Measurements from ENCODE around the gene MTFR1L. TPM values are rescaled to one million over a fixed set of nuclear protein-coding genes. Genes with fewer than 3 reads are reported as not detected.

MTFR1L gene
- total RNA-seq, 2 donors from 2014 or later, result 45.6 to 59.6 TPM

- intact Hi-C loops (cut with DNase I), result no loop called here
- no peak for DNase-seq (ENCODE audit: low spot score)
Measured at GRCh38 chr1:25844536-25845337, 25.0 kb downstream of the MTFR1L start.

- intact Hi-C loops (cut with DNase I), result no loop called here
Measured at GRCh38 chr1:25845664-25846063, 25.9 kb downstream of the MTFR1L start.

DNA sequence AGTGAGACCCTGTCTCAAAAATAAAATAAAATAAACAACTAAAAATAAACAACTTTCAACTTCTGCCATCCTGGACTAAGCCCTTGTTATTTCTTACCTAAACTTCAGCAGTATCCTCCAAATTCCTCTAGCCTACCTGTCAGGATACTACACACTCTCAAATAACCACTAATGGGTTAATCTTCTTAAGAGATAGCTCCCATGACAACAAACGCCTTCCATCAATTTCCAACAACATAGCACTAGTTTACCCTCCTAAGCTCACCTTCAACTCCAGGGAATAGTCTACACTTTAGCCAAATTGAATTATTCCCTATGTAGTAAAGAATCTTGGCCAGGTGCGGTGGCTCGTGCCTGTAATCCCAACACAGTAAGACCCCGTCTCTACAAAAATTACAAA, 28.2 kb downstream of the MTFR1L start:
- no peak for DNase-seq (ENCODE audit: low spot score)
- intact Hi-C loops (cut with DNase I), result no loop called here

More at GRCh38 chr1:25845664-25846063, 25.9 kb downstream of the MTFR1L start:
- no peak for DNase-seq (ENCODE audit: low spot score)

DNA sequence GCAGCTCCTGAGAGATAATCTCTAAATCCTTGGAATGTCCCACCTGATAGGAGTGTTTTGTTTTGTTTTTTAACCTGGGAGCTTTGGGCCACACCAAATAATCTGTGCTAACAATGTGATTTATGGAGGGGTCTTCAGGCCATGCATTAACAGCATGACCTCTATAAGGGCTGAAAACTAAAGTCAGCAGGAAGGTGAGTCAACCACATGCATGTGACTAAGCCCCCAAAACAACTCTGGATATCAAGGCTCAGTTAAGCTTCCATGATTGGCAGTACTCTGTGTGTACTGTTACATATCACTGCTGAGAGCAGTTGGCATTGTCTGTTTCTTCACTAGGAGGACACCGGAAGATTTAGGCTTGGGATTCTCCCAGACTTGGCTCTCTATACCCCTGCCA, 28.8 kb downstream of the MTFR1L start:
- intact Hi-C loops (cut with DNase I), result no loop called here
- no peak for DNase-seq (ENCODE audit: low spot score)

- intact Hi-C loops (cut with DNase I), result no loop called here
- DNase-seq (ENCODE audit: low spot score), result no peak
Measured at GRCh38 chr1:25854554-25854953, 34.8 kb downstream of the MTFR1L start.

DNA sequence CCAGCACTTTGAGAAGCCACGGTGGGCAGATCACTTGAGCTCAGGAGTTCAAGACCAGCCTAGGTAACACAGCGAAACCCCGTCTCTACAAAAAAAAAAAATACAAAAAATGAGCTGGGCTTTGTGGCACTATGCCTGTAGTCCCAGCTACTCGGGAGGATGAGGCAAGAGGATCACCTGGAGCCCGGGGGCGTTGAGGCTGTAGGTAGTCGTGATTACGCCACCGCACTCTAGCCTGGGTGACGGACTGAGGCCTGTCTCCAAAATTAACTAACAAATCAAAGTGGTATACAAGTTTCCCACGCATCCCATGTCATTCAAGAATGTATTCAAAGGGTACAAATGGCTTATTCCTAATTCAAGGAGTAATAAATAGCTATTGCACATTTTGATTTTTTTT, 37.1 kb downstream of the MTFR1L start:
- DNase-seq (ENCODE audit: low spot score), result no peak
- intact Hi-C loops (cut with DNase I), result no loop called here

DNA sequence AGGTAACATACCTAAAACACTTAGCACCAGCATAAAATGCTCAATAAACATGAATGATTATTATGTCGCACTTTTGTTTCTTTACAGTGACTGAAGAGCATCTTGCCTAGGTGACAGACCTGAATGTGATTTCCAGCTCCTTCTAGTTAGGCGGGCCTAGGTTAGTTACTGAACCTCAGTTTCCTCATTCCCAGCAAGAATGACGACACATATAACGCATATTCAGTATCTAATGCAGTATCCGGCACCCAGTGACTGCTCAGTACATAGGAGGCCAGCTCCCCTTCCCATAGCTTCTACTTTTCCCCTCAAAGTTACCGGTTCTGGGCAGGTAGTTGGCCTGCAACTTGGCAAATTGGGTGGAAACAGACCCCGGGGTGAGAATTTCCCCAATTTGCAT, 38.7 kb downstream of the MTFR1L start:
- intact Hi-C loops (cut with DNase I), result no loop called here
- DNase-seq (ENCODE audit: low spot score), result no peak

DNA sequence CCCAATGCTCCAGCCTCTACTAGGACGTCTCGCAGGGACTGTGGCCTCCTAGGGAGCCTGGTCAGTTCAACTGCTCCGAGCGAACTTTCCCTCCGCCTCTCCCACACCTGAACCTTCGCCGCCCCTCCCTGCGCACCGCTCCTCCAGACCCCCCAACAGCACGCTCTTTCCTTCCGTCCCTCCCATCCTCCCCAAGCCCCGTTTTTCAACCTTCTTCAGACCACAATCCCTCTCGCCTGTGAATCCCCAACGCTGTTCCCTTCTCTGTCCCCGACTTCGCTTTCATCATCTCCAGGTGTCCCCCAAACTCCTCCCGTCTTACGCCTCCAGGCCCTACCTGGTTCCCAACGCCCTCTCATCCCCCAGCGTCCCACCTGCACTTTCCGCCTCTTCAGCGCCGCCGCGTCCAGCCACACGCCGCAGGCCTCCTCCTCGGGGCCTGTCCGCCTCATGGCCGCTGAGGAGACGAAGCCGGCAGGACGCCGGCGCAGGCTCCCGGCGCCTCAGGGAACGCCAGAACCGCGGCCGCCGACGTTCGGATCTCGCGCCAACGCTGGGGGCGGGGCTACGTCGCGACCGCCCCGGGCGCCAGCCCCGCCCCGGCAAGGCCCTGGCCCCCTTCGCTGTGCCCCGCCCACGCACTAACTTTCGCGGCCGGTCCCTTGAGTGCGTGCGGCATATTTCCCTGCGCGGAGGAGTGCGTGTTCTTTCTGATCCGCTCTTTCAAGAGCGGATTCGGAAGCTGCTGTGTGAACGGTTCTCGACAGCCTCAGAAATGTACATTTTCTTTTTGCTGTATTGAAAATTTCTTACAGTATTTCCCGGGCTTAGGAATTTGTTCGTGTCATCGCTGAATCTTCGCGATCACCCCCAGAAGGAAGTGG, 39.4 kb downstream of the MTFR1L start, which contains the start of gene AUNIP:
AUNIP (minus strand) TSS at position 552 of the 884 bp plus-strand sequence; CDS start at position 452, 100 bp downstream.
- DNase-seq (ENCODE audit: low spot score), result peak; percentile 97
- intact Hi-C loops (cut with DNase I), result no loop called here

GRCh38 chr1:25861316-25862286, 41.8 kb downstream of the MTFR1L start:
- DNase-seq (ENCODE audit: low spot score), result no peak
- intact Hi-C loops (cut with DNase I), result no loop called here

DNA sequence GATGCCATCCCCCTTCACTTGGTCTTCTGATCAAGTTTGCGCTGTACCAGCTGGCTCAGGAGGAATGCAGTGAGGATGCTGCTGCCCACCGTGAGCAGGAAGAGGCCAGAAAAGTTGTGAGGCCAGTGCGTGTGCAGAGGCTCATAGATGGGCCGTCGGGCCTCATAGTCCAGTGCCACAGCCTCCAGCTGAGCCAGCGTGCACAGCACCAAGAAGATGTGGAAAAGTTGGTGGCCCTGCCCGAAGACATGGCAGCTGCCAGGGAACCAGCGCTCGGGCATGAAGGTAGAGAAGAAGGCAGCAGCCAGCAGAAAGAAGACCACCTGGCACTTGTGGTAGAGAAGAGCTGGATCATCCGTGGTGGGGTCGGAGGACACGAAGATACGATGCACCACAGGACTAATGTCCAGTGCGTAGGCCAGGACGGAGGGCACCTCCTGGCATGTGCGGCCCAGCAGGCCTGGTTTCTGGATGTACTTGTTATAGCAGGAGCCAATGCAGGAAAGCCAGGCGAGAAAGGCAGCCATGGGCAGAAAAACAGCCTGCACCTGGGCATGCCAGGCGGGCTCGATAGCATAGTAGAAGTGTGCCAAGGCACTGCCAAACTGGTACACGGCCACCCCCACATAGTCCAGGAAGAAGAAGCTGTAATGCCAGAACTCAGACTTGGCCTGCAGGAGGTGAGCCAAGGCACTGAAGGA, 43.2 kb downstream of the MTFR1L start:
- DNase-seq (ENCODE audit: low spot score), result no peak
- intact Hi-C loops (cut with DNase I), result no loop called here

DNA sequence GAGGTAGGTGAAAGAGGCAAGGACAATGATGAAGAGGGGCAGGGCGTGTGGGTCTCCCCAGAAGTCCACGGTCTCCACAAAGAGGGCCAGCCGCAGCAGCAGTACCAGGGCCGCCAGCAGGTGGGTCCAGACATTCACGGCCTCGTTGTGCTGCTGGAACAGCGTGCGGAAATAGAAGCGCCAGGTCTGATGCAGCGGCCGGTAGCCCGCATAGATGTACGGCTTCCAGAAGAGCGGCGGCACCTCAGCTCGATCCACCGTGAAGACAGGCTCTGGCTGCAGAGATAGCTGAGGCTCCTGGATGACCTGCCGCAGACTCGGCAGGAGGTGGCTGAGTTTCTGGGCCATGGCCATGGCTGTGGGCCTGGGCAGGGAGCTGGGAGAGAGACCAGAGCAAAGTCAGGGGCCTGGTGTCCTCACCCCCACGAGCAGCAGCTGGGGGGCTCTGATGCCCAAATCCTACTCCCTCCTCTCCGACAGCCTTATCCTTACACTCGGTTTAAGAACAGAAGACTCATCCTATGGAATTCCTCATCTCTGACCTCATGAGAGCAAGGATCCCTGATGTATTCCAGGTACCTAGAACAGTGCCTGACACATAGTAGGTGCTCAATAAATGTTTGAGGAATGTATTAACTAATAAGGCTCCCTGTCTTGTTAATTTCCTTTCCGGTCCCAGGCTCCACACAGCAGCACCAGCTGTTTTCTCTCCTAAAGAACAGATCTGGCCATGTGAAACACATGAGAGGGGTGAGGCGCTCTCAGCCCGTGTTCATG, 43.9 kb downstream of the MTFR1L start:
- intact Hi-C loops (cut with DNase I), result no loop called here
- no peak for DNase-seq (ENCODE audit: low spot score)

DNA sequence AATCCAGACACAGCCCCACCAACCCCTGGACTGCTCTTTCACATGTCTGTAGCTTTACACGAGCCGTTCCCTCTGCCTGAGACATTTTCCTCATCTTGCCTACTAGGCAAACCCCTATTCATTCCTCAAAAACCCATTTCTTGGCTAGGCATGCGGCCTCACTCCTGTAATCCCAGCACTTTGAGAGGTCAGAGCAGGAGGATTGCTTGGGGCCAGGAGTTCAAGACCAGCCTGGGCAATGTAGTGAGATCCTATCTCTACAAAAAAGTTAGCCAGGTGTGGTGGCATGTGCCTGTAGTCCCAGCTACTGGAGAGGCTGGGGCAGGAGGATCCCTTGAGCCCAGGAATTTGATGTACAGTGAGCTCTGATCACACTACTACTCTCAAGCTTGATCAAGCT, 44.7 kb downstream of the MTFR1L start:
- DNase-seq (ENCODE audit: low spot score), result no peak
- intact Hi-C loops (cut with DNase I), result no loop called here

- no peak for DNase-seq (ENCODE audit: low spot score)
- intact Hi-C loops (cut with DNase I), result no loop called here
Measured at GRCh38 chr1:25866288-25866687, 46.5 kb downstream of the MTFR1L start.

DNA sequence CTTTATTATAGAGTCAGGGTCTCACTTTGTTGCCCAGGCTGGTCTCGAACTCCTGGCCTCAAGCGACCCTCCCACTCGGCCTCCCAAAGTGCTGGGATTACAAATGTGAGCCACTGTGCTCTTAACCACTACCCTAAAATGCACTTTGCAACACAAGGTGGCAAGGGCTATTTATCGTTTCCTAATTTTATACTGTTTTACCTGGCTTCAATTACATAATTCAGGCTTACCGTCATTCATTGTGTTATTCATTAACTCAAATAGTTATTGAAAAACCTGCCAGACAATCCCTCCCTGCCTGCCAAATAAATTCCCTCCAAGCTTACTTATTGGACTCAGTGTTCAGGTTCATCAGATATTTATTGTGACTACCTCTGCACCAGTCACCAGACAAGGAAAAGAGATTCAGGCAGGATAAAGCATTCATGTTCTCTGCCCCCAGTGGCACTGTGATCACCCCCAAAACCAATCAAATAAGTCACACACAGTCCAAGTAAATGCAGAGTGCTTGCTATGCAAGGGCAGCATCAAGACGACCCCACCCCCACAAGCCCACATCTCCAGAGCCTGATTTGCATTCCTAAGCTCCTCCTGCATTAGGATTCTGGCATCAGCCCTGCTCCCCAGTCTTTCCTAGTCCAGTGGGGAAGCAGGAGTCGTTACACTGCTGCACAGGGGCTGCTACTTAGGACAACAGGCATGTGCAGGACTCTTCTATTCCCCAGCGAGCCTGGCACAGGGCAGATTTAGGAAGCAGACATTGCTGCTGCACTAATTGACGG, 47.6 kb downstream of the MTFR1L start:
- intact Hi-C loops (cut with DNase I), result no loop called here
- DNase-seq (ENCODE audit: low spot score), result no peak

- intact Hi-C loops (cut with DNase I), result no loop called here
- DNase-seq (ENCODE audit: low spot score), result no peak
Measured at GRCh38 chr1:25869909-25870606, 50.3 kb downstream of the MTFR1L start.

GRCh38 chr1:25870614-25871013, 50.9 kb downstream of the MTFR1L start:
- DNase-seq (ENCODE audit: low spot score), result no peak
- intact Hi-C loops (cut with DNase I), result no loop called here

Data from posterior vena cava (tissue), 2 donors.